ENCODE measurements around the gene TDRD7. TPM values are rescaled to one million over a fixed set of nuclear protein-coding genes. Genes with fewer than 3 reads are reported as not detected.

The TDRD7 gene
- total and polyA plus RNA-seq, 2 of the 8 experiments (the other 6 are each of a cell fraction or from before 2014, with no cell fraction given): 1.2 to 2.3 TPM

- no peak for TF ChIP-seq CHD7 (IDR thresholded peaks at IDR 0.05; ENCODE audit: insufficient replicate concordance, low read length)
- TF ChIP-seq POLR2A (IDR thresholded peaks at IDR 0.05; ENCODE audit: control extremely low read depth in 1 of 2, low read depth in 2 of 2, low read length in 2 of 2): no peak
- TF ChIP-seq MAX (IDR thresholded peaks at IDR 0.05): no peak
- no peak for TF ChIP-seq EGR1 (IDR thresholded peaks at IDR 0.05; ENCODE audit: borderline replicate concordance, low read depth, low read length)
- no peak for TF ChIP-seq SAP30 (IDR thresholded peaks at IDR 0.05; ENCODE audit: insufficient read depth, insufficient replicate concordance, low read length)
- no peak for TF ChIP-seq GABPA (IDR thresholded peaks at IDR 0.05; ENCODE audit: borderline replicate concordance, insufficient read depth, low read length)
- no peak for TF ChIP-seq TCF12 (IDR thresholded peaks at IDR 0.05; ENCODE audit: low read depth, low read length)
- TF ChIP-seq SP1 (IDR thresholded peaks at IDR 0.05; ENCODE audit: low read depth, low read length): no peak
- no peak for TF ChIP-seq BACH1 (IDR thresholded peaks at IDR 0.05; ENCODE audit: low read length)
- TF ChIP-seq GTF2F1 (IDR thresholded peaks at IDR 0.05; ENCODE audit: borderline replicate concordance, low read depth, low read length): no peak
- no peak for TF ChIP-seq SUZ12 (IDR thresholded peaks at IDR 0.05; ENCODE audit: low read length)
Observed at GRCh38 chr9:97531888-97532376, 120.0 kb downstream of the TDRD7 start (continued).

Data from H1 (cell line).